Esophagus muscularis mucosa (tissue), 3 donors: ENCODE results near the gene MFAP5.

Experiments used
- POLR2A ChIP-seq: fragments of 450-650 bp; IDR thresholded peaks from one replicate; pipeline ENCODE4 v1.6.1; 2017; ENCODE audit warnings: antibody characterized with exemption, moderate library complexity, mild to moderate bottlenecking, low read depth
- POLR2AphosphoS5 ChIP-seq, 2 donors: sonication (generic); formaldehyde crosslinking; IDR thresholded peaks; one replicate each; pipeline ENCODE4 v1.6.1; 2017; ENCODE audit warnings: antibody characterized with exemption in 2 of 2
- TF ChIP-seq, protein P1 (sequence below), 3 experiments: fragments of 200-600 bp in 2 of 3; fragments of 450-650 bp in 1 of 3; sonication (generic) in 2 of 3; IDR thresholded peaks; one replicate each; pipeline ENCODE4 v1.5.1; 2017 to 2019; ENCODE audit warnings: antibody characterized with exemption in 3 of 3, mild to moderate bottlenecking in 2 of 3, moderate library complexity in 1 of 3

DNA sequence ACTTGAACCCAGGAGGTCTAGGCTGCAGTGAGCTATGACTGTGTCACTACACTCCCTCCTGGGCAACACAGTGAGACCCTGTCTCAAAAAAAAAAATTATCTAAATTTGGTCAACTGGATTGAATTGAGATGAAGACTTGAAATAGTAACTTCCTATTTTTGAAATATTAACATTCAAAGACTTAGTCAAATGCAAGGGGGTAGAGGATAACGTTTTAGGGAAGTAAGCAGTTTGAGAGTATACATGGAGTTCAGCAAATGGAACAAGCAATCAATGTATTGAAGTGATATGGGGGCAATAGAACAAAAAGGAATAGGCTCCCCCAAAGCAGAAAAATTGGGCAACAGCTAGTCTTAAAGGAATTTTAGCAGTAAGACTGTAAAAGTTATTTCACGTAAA is 4.6 kb upstream of the MFAP5 start:
- TF ChIP-seq, protein P1, sequence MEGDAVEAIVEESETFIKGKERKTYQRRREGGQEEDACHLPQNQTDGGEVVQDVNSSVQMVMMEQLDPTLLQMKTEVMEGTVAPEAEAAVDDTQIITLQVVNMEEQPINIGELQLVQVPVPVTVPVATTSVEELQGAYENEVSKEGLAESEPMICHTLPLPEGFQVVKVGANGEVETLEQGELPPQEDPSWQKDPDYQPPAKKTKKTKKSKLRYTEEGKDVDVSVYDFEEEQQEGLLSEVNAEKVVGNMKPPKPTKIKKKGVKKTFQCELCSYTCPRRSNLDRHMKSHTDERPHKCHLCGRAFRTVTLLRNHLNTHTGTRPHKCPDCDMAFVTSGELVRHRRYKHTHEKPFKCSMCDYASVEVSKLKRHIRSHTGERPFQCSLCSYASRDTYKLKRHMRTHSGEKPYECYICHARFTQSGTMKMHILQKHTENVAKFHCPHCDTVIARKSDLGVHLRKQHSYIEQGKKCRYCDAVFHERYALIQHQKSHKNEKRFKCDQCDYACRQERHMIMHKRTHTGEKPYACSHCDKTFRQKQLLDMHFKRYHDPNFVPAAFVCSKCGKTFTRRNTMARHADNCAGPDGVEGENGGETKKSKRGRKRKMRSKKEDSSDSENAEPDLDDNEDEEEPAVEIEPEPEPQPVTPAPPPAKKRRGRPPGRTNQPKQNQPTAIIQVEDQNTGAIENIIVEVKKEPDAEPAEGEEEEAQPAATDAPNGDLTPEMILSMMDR (IDR thresholded peaks at IDR 0.05) = no peak
- no peak for TF ChIP-seq POLR2A
- TF ChIP-seq POLR2AphosphoS5 (IDR thresholded peaks at IDR 0.05) = no peak
